HepG2 (cell line): ENCODE results near the gene CUTC.

ENCODE experiments used
- FOSL1 ChIP-seq: sonication (generic); formaldehyde crosslinking; IDR thresholded peaks from 2 replicates; pipeline ENCODE4 v1.9.0; 2021; ENCODE audit warnings: missing genetic modification reagents, borderline replicate concordance
- GATA4 ChIP-seq: sonication (generic); IDR thresholded peaks from 2 replicates; pipeline ENCODE4 v1.6.1; 2016; ENCODE audit warnings: antibody characterized with exemption, low read depth, borderline replicate concordance
- POLR2A ChIP-seq, 2 experiments: IDR thresholded peaks; 2 replicates each; pipeline ENCODE4 v1.6.1; 2011; ENCODE audit warnings: low read depth in 2 of 2, low read length in 2 of 2, mild to moderate bottlenecking in 1 of 2, moderate library complexity in 1 of 2; ENCODE audit not compliant: insufficient read depth in 1 of 2
- RAD51 ChIP-seq: fragments of 450-650 bp; IDR thresholded peaks from 2 replicates; pipeline ENCODE4 v1.6.1; 2016; ENCODE audit warnings: borderline replicate concordance
- RNF2 ChIP-seq: fragments of 450-650 bp; conservative IDR thresholded peaks from 2 replicates; pipeline ENCODE4 v1.6.1; 2016; ENCODE audit warnings: low read depth
- SIN3B ChIP-seq: fragments of 150-350 bp; IDR thresholded peaks from 2 replicates; pipeline ENCODE4 v1.6.1; 2014; ENCODE audit warnings: low read length
- SMARCC2 ChIP-seq: fragments of 450-650 bp; IDR thresholded peaks from 2 replicates; pipeline ENCODE4 v1.6.1; 2017; ENCODE audit warnings: antibody characterized with exemption, mild to moderate bottlenecking
- SOX6 ChIP-seq, 2 experiments: fragments of 450-650 bp in 1 of 2; sonication (generic) in 1 of 2; formaldehyde crosslinking in 1 of 2; IDR thresholded peaks; 2 replicates each; pipeline versions ENCODE4 v1.4.0 to v1.6.1; 2017 to 2020; ENCODE audit warnings: antibody characterized with exemption in 1 of 2, mild to moderate bottlenecking in 1 of 2, missing genetic modification reagents in 1 of 2
- ZBTB8A ChIP-seq: sonication (generic); formaldehyde crosslinking; IDR thresholded peaks from 2 replicates; pipeline ENCODE4 v1.4.0; 2020; ENCODE audit warnings: mild to moderate bottlenecking, low read depth, missing genetic modification reagents, borderline replicate concordance
- TF ChIP-seq, protein P1 (sequence below), 2 experiments: sonication (generic) in 1 of 2; formaldehyde crosslinking in 1 of 2; IDR thresholded peaks; 2 replicates each; pipeline versions ENCODE4 v1.5.1 to v1.6.1; 2011 to 2020; ENCODE audit warnings: borderline replicate concordance in 1 of 2, low read depth in 1 of 2, low read length in 1 of 2, mild to moderate bottlenecking in 1 of 2, missing genetic modification reagents in 1 of 2, moderate library complexity in 1 of 2
- TF ChIP-seq, protein P2 (sequence below): sonication (generic); formaldehyde crosslinking; IDR thresholded peaks from 2 replicates; pipeline ENCODE4 v1.8.1; 2023; ENCODE audit warnings: missing genetic modification reagents, inconsistent platforms, borderline replicate concordance
- TF ChIP-seq, protein P3 (sequence below): sonication (generic); formaldehyde crosslinking; IDR thresholded peaks from 2 replicates; pipeline ENCODE4 v1.5.1; 2020; ENCODE audit warnings: mild to moderate bottlenecking, moderate library complexity, missing genetic modification reagents

DNA sequence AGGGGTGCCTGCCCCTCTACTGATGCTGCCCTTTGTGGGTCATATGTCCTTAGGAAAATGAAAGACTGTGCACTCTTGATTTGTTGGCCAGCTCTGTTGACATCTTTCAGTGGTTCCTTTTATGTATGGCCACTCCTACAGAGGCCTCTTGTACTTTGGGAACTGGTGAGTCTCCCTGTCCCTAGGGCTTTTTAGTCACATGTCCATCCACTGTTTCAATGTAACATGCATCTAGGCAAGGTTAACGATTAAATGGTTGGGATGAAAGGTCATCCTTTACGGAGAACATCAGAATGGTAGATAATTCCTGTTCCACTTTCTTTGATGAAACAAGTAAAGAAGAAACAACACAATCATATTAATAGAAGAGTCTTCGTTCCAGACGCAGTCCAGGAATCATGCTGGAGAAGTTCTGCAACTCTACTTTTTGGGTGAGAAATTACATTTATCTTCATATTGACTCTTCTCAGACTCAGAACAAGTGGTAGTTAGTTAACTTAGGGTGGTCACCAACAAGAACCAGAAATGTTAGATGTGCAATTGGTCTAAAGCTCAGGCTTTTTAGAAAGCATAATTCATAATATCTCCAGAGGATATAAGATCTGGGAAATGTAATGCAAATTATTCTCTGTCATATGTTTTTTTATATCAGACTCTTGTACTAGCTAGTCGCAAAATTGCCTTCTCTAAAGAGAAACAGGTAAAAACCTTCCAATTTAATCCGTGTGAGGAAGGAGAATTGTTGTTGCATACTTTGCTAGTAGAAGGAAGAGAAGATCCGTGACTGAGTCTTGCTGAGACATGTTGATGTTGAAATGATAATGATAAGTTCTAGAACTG is 50.6 kb downstream of the CUTC start, which contains the start of gene ABCC2:
- no peak for TF ChIP-seq FOSL1 (CRISPR knock-in tag)
- TF ChIP-seq, protein P1, sequence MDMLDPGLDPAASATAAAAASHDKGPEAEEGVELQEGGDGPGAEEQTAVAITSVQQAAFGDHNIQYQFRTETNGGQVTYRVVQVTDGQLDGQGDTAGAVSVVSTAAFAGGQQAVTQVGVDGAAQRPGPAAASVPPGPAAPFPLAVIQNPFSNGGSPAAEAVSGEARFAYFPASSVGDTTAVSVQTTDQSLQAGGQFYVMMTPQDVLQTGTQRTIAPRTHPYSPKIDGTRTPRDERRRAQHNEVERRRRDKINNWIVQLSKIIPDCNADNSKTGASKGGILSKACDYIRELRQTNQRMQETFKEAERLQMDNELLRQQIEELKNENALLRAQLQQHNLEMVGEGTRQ (IDR thresholded peaks at IDR 0.05; ENCODE audit: low read depth, low read length), result peak; percentile 87
- TF ChIP-seq, protein P1 (CRISPR knock-in tag; IDR thresholded peaks at IDR 0.05; ENCODE audit: borderline replicate concordance), result peak; percentile 88; the same call in 1 of the 2 replicates
- TF ChIP-seq SOX6 (IDR thresholded peaks at IDR 0.05), result no peak
- TF ChIP-seq SOX6 (CRISPR knock-in tag; IDR thresholded peaks at IDR 0.05), result peak; percentile 80
- TF ChIP-seq, protein P2, sequence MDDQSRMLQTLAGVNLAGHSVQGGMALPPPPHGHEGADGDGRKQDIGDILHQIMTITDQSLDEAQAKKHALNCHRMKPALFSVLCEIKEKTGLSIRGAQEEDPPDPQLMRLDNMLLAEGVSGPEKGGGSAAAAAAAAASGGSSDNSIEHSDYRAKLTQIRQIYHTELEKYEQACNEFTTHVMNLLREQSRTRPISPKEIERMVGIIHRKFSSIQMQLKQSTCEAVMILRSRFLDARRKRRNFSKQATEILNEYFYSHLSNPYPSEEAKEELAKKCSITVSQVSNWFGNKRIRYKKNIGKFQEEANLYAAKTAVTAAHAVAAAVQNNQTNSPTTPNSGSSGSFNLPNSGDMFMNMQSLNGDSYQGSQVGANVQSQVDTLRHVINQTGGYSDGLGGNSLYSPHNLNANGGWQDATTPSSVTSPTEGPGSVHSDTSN (CRISPR knock-in tag), result no peak
- TF ChIP-seq SMARCC2, result no peak
- peak; percentile 63 for TF ChIP-seq RAD51
- TF ChIP-seq GATA4, result peak; percentile 50; the same call in 1 of the 2 replicates
- TF ChIP-seq, protein P3, sequence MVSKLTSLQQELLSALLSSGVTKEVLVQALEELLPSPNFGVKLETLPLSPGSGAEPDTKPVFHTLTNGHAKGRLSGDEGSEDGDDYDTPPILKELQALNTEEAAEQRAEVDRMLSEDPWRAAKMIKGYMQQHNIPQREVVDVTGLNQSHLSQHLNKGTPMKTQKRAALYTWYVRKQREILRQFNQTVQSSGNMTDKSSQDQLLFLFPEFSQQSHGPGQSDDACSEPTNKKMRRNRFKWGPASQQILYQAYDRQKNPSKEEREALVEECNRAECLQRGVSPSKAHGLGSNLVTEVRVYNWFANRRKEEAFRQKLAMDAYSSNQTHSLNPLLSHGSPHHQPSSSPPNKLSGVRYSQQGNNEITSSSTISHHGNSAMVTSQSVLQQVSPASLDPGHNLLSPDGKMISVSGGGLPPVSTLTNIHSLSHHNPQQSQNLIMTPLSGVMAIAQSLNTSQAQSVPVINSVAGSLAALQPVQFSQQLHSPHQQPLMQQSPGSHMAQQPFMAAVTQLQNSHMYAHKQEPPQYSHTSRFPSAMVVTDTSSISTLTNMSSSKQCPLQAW (CRISPR knock-in tag), result peak; percentile 77
- peak in 1 of 2 experiments; percentile 68; a peak in 3 of 4 replicates for TF ChIP-seq POLR2A (IDR thresholded peaks at IDR 0.05; ENCODE audit: insufficient read depth in 1 of 2, low read depth in 2 of 2, low read length in 2 of 2)
- no peak for TF ChIP-seq SIN3B
- no peak for TF ChIP-seq RNF2
- no peak for TF ChIP-seq ZBTB8A (CRISPR knock-in tag)
